HCT116 (cell line): ENCODE measurements around the gene GALNT18. TPM values are rescaled to one million over a fixed set of nuclear protein-coding genes. Genes with fewer than 3 reads are reported as not detected.

ENCODE experiments used
- ATAC-seq: fragments of 200-7000 bp; cut with Tn5 transposase; 2 replicates; pipeline ENCODE4 v1.9.1; 2020; ENCODE audit warnings: mild to moderate bottlenecking, moderate library complexity
- BruUV-seq: library from RNA; stranded (reverse); fragments of 400-500 nt; replicated peaks from 2 replicates; lab custom pipeline; 2021; lab: Mats Ljungman, UMichigan
- CTCF ChIA-PET: fragments of 300-600 bp; sonication (Branson Sonifier 250); formaldehyde crosslinking; loops from one replicate; lab custom pipeline; 2021; ENCODE audit warnings: antibody characterized with exemption; lab: Charles Lee
- POLR2A ChIA-PET: fragments of 300-600, 350-600 bp; sonication (Branson Sonifier 250); formaldehyde crosslinking; loops from one replicate; lab custom pipeline; 2021; ENCODE audit warnings: antibody characterized with exemption; lab: Charles Lee
- RAD21 ChIA-PET, 2 experiments: fragments of 300-600 bp; sonication (Branson Sonifier 250); formaldehyde crosslinking; loops; one replicate each; lab custom pipeline; 2023; ENCODE audit warnings: low total read pairs in 2 of 2; ENCODE audit not compliant: uncharacterized antibody in 2 of 2, unreplicated experiment in 2 of 2, low non-redundant PET in 1 of 2; lab: Charles Lee
- DNase-seq: peaks from one replicate; pipeline ENCODE4 v3.0.0-alpha.2; 2010; ENCODE audit warnings: low read depth, low spot score
- H2AFZ ChIP-seq: fragments of 200-600 bp; shearing (Covaris generic), sonication (generic); 2 replicates; pipeline ENCODE4 v1.6.1; 2017; ENCODE audit warnings: low read depth, mixed run types, mixed read lengths, antibody characterized with exemption, low read length; ENCODE audit not compliant: poor library complexity, severe bottlenecking
- H3K27ac ChIP-seq: 2 replicates; pipeline ENCODE4 v1.5.1; 2012; ENCODE audit warnings: low read depth, low read length
- H3K27me3 ChIP-seq: fragments of 200-600 bp; sonication (generic); 2 replicates; pipeline ENCODE4 v1.6.1; 2016; ENCODE audit warnings: mixed run types, low read length, mixed read lengths; ENCODE audit not compliant: insufficient read depth
- H3K36me3 ChIP-seq, 2 experiments: fragments of 200-500 bp in 1 of 2; fragments of 200-600 bp in 1 of 2; sonication (Bioruptor generic) in 1 of 2; sonication (generic) in 1 of 2; 2 replicates each; pipeline versions ENCODE4 v1.5.1 to v1.6.1; 2014 to 2016; ENCODE audit warnings: low read length in 2 of 2, inconsistent platforms in 1 of 2, mixed read lengths in 1 of 2, mixed run types in 1 of 2; ENCODE audit not compliant: insufficient read depth in 2 of 2, control insufficient read depth in 1 of 2
- H3K4me1 ChIP-seq, 2 experiments: fragments of 200-600 bp in 1 of 2; sonication (generic) in 1 of 2; 2 replicates each; pipeline versions ENCODE4 v1.5.1 to v1.6.1; 2012 to 2017; ENCODE audit warnings: low read length in 2 of 2, inconsistent platforms in 1 of 2, mild to moderate bottlenecking in 1 of 2, mixed read lengths in 1 of 2, mixed run types in 1 of 2, moderate library complexity in 1 of 2; ENCODE audit not compliant: insufficient read depth in 2 of 2, control insufficient read depth in 1 of 2
- H3K4me2 ChIP-seq: fragments of 200-600 bp; sonication (generic); 2 replicates; pipeline ENCODE4 v1.6.1; 2017; ENCODE audit warnings: mixed run types, low read length, mixed read lengths
- H3K4me3 ChIP-seq, 2 experiments: fragments of 200-600 bp in 1 of 2; sonication (generic) in 1 of 2; replicated peaks in 1 of 2; 2 replicates each; pipeline ENCODE4 v1.5.1; 2011 to 2016; ENCODE audit warnings: low read length in 2 of 2, control low read depth in 1 of 2, low read depth in 1 of 2, mild to moderate bottlenecking in 1 of 2, mixed read lengths in 1 of 2, mixed run types in 1 of 2
- H3K79me2 ChIP-seq: fragments of 200-600 bp; sonication (generic); 2 replicates; pipeline ENCODE4 v1.6.1; 2017; ENCODE audit warnings: mild to moderate bottlenecking, mixed run types, low read length, moderate library complexity, mixed read lengths; ENCODE audit not compliant: insufficient read depth
- H3K9ac ChIP-seq: fragments of 200-600 bp; sonication (generic); 2 replicates; pipeline ENCODE4 v1.6.1; 2016; ENCODE audit warnings: low read length, mixed read lengths
- H3K9me2 ChIP-seq: fragments of 200-600 bp; sonication (generic), shearing (Covaris generic); 2 replicates; pipeline ENCODE4 v1.6.1; 2017; ENCODE audit warnings: mixed run types, mild to moderate bottlenecking, moderate library complexity; ENCODE audit not compliant: insufficient read depth
- H3K9me3 ChIP-seq, 2 experiments: fragments of 200-500 bp in 1 of 2; fragments of 200-600 bp in 1 of 2; sonication (Bioruptor generic) in 1 of 2; sonication (generic) in 1 of 2; 2 replicates each; pipeline ENCODE4 v1.6.1; 2014 to 2017; ENCODE audit warnings: low read length in 2 of 2, mixed read lengths in 2 of 2, inconsistent platforms in 1 of 2, low read depth in 1 of 2, mild to moderate bottlenecking in 1 of 2, mixed run types in 1 of 2, moderate library complexity in 1 of 2; ENCODE audit not compliant: control insufficient read depth in 1 of 2, insufficient read depth in 1 of 2
- H4K20me1 ChIP-seq: fragments of 200-600 bp; sonication (generic), shearing (Covaris generic); 2 replicates; pipeline ENCODE4 v1.6.1; 2017; ENCODE audit warnings: mixed run types, mild to moderate bottlenecking, moderate library complexity; ENCODE audit not compliant: insufficient read depth
- CEBPB ChIP-seq: IDR thresholded peaks from 2 replicates; pipeline ENCODE4 v1.6.1; 2012; ENCODE audit warnings: low read depth
- CTCF ChIP-seq, 3 experiments: fragments of 200-600 bp in 1 of 3; sonication (generic) in 1 of 3; IDR thresholded peaks in 2 of 3; conservative IDR thresholded peaks in 1 of 3; 2 replicates each; pipeline ENCODE4 v1.5.1; 2012 to 2017; ENCODE audit warnings: low read depth in 2 of 3, low read length in 2 of 3, antibody characterized with exemption in 1 of 3, borderline replicate concordance in 1 of 3, control low read depth in 1 of 3, mild to moderate bottlenecking in 1 of 3, mixed read lengths in 1 of 3, mixed run types in 1 of 3, moderate library complexity in 1 of 3; ENCODE audit not compliant: insufficient read depth in 1 of 3
- EGR1 ChIP-seq: IDR thresholded peaks from 2 replicates; pipeline ENCODE4 v1.6.1; 2012; ENCODE audit warnings: low read depth
- EZH2 ChIP-seq: fragments of 200-600 bp; sonication (generic); IDR thresholded peaks from 2 replicates; pipeline ENCODE4 v1.6.1; 2017; ENCODE audit warnings: antibody characterized with exemption, mixed run types
- EZH2phosphoT487 ChIP-seq: fragments of 200-600 bp; IDR thresholded peaks from 2 replicates; pipeline ENCODE4 v1.6.1; 2018; ENCODE audit warnings: antibody characterized with exemption, borderline replicate concordance
- FOSL1 ChIP-seq: IDR thresholded peaks from 2 replicates; pipeline ENCODE4 v1.6.1; 2012; ENCODE audit warnings: low read depth
- JUND ChIP-seq: IDR thresholded peaks from 2 replicates; pipeline ENCODE4 v1.6.1; 2012
- MAX ChIP-seq: IDR thresholded peaks from 2 replicates; pipeline ENCODE4 v1.6.1; 2012
- POLR2A ChIP-seq: IDR thresholded peaks from 2 replicates; pipeline ENCODE4 v1.7.0; 2011; ENCODE audit warnings: borderline replicate concordance; ENCODE audit not compliant: insufficient read depth, insufficient read length; ENCODE audit errors: extremely low read depth
- POLR2AphosphoS5 ChIP-seq: IDR thresholded peaks from 2 replicates; pipeline ENCODE4 v1.6.1; 2011; ENCODE audit warnings: mild to moderate bottlenecking, low read depth, low read length, moderate library complexity
- RAD21 ChIP-seq: IDR thresholded peaks from 2 replicates; pipeline ENCODE4 v1.6.1; 2012; ENCODE audit warnings: low read depth, mild to moderate bottlenecking
- REST ChIP-seq: IDR thresholded peaks from 2 replicates; pipeline ENCODE4 v1.6.1; 2012; ENCODE audit warnings: low read depth
- SIN3A ChIP-seq: IDR thresholded peaks from 2 replicates; pipeline ENCODE4 v1.6.1; 2012; ENCODE audit warnings: low read depth
- SRF ChIP-seq: IDR thresholded peaks from 2 replicates; pipeline ENCODE4 v1.6.1; 2012; ENCODE audit warnings: low read depth
- TCF7L2 ChIP-seq: IDR thresholded peaks from 2 replicates; pipeline ENCODE4 v1.7.0; 2011; ENCODE audit warnings: borderline replicate concordance, inconsistent platforms; ENCODE audit not compliant: insufficient read depth, insufficient read length; ENCODE audit errors: extremely low read depth
- ZFX ChIP-seq: fragments of 450-650 bp; IDR thresholded peaks from 2 replicates; pipeline ENCODE4 v1.6.1; 2017
- intact Hi-C: fragments of 100-400 bp; cut with micrococcal nuclease; formaldehyde crosslinking; loops from 2 replicates; pipeline ENCODE4 v1.10.0; 2022
- total RNA-seq: library from RNA; stranded (reverse); gene quantifications from one replicate; pipeline ENCODE4 v1.2.1, GENCODE V29; 2021; ENCODE audit not compliant: unreplicated experiment
- TF ChIP-seq, protein P1 (sequence below): IDR thresholded peaks from 2 replicates; pipeline ENCODE4 v1.6.1; 2012

The GALNT18 gene
- total RNA-seq, 1 experiment from 2014 or later, result 19.9 TPM

- TF ChIP-seq EZH2phosphoT487 (no peak), MAX (no peak)
These were observed 21.5 kb downstream of the GALNT18 start (continued) for GRCh38 chr11:11600288-11600687.

GRCh38 chr11:11598243-11598642, 23.6 kb downstream of the GALNT18 start:
- no peaks in the 10 kb centered on the region for H3K36me3 ChIP-seq
- ChIA-PET CTCF (no interaction called here), POLR2A (no interaction called here)
- H3K9me3 ChIP-seq, result no peaks in the 10 kb centered on the region
- no peaks in the 10 kb centered on the region for H3K4me1 ChIP-seq
- no peak overlapping the region for H3K9ac ChIP-seq
- no peaks in the 10 kb centered on the region for H3K27me3 ChIP-seq
- no peaks in the 10 kb centered on the region for H3K9me2 ChIP-seq
- no peak for TF ChIP-seq EGR1
- TF ChIP-seq CTCF (IDR thresholded peaks at IDR 0.05 in 2 of 3, conservative IDR thresholded peaks at IDR 0.05 in 1 of 3; ENCODE audit: borderline replicate concordance in 1 of 3, insufficient read depth in 1 of 3, low read depth in 2 of 3, low read length in 2 of 3), result no peak
- TF ChIP-seq, protein P1, sequence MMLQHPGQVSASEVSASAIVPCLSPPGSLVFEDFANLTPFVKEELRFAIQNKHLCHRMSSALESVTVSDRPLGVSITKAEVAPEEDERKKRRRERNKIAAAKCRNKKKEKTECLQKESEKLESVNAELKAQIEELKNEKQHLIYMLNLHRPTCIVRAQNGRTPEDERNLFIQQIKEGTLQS, result no peak
- TF ChIP-seq POLR2A, result no peak
- no peak for TF ChIP-seq EZH2
- no peak for TF ChIP-seq POLR2AphosphoS5
- no peak for TF ChIP-seq SIN3A
- TF ChIP-seq FOSL1, result no peak
- TF ChIP-seq CEBPB, result no peak
- no peak for TF ChIP-seq MAX
- no peak for TF ChIP-seq JUND
- no peak for TF ChIP-seq ZFX
- TF ChIP-seq REST, result no peak
- TF ChIP-seq TCF7L2, result no peak
- TF ChIP-seq SRF, result no peak
- no peak for TF ChIP-seq RAD21
- TF ChIP-seq, all 23 proteins: peak for 0
- RAD21 ChIA-PET, result no interaction called here
- no peaks in the 10 kb centered on the region for H3K79me2 ChIP-seq
- DNase-seq, result no peak
- no peak overlapping the region for H2AFZ ChIP-seq
- no peak overlapping the region for H3K4me2 ChIP-seq
- ATAC-seq, result no peak
- no peak overlapping the region for H3K4me3 ChIP-seq
- no peak overlapping the region for H3K27ac ChIP-seq
- intact Hi-C loops, result no loop called here
- no peaks in the 10 kb centered on the region for H4K20me1 ChIP-seq
- no TSS peak for BruUV-seq
